Hepatocyte (in vitro differentiated cells): ENCODE results near the gene TXNDC17. TPM values are rescaled to one million over a fixed set of nuclear protein-coding genes. Genes with fewer than 3 reads are reported as not detected.

Experiments used
- DNase-seq: peaks from one replicate; pipeline ENCODE4 v3.0.0-alpha.2; 2016; ENCODE audit warnings: low spot score
- H2AFZ ChIP-seq: fragments of 200-600 bp; sonication (generic); 2 replicates; pipeline ENCODE4 v1.6.0; 2016; ENCODE audit warnings: antibody characterized with exemption, mild to moderate bottlenecking
- H3K27ac ChIP-seq: fragments of 200-600 bp; sonication (generic); 2 replicates; pipeline ENCODE4 v1.5.1; 2016; ENCODE audit warnings: mild to moderate bottlenecking
- H3K27me3 ChIP-seq: fragments of 200-600 bp; sonication (generic); 2 replicates; pipeline ENCODE4 v1.6.1; 2016
- H3K36me3 ChIP-seq: fragments of 200-600 bp; sonication (generic); replicated peaks from 2 replicates; pipeline ENCODE4 v1.5.1; 2016; ENCODE audit warnings: low read depth; ENCODE audit not compliant: insufficient read depth
- H3K4me1 ChIP-seq: fragments of 200-600 bp; sonication (generic); 2 replicates; pipeline ENCODE4 v1.5.1; 2016; ENCODE audit warnings: mild to moderate bottlenecking, moderate library complexity; ENCODE audit not compliant: insufficient read depth
- H3K4me2 ChIP-seq: fragments of 200-600 bp; sonication (generic); 2 replicates; pipeline ENCODE4 v1.6.0; 2016
- H3K4me3 ChIP-seq: fragments of 200-600 bp; sonication (generic); 2 replicates; pipeline ENCODE4 v1.5.1; 2016; ENCODE audit warnings: mild to moderate bottlenecking
- H3K79me2 ChIP-seq: fragments of 200-600 bp; sonication (generic); 2 replicates; pipeline ENCODE4 v1.6.0; 2017; ENCODE audit warnings: mild to moderate bottlenecking
- H3K9me2 ChIP-seq: fragments of 200-600 bp; sonication (generic); replicated peaks from 2 replicates; pipeline ENCODE4 v1.6.0; 2017; ENCODE audit warnings: mild to moderate bottlenecking; ENCODE audit not compliant: insufficient read depth
- H3K9me3 ChIP-seq: fragments of 200-600 bp; sonication (generic); 2 replicates; pipeline ENCODE4 v1.5.1; 2016; ENCODE audit warnings: low read depth, mild to moderate bottlenecking
- H4K20me1 ChIP-seq: fragments of 200-600 bp; sonication (generic); 2 replicates; pipeline ENCODE4 v1.6.0; 2016; ENCODE audit warnings: mild to moderate bottlenecking; ENCODE audit not compliant: insufficient read depth, poor library complexity, severe bottlenecking
- EZH2 ChIP-seq: fragments of 200-600 bp; sonication (generic); IDR thresholded peaks from 2 replicates; pipeline ENCODE4 v1.6.1; 2016; ENCODE audit warnings: antibody characterized with exemption, mild to moderate bottlenecking, borderline replicate concordance
- EZH2phosphoT487 ChIP-seq: fragments of 200-600 bp; sonication (generic); IDR thresholded peaks from one replicate; pipeline ENCODE4 v1.6.1; 2018; ENCODE audit warnings: antibody characterized with exemption, mild to moderate bottlenecking, low read depth, moderate library complexity; ENCODE audit not compliant: unreplicated experiment, severe bottlenecking
- WGBS: methylation state at CpG from one replicate; pipeline ENCODE4 v1.1.6; 2016; ENCODE audit warnings: low lambda C conversion rate; ENCODE audit errors: missing lambda C conversion rate; 5-methylcytosine and 5-hydroxymethylcytosine counted together
- polyA plus RNA-seq: library from polyadenylated mRNA; unstranded; fragments of >200 nt; fragmentation: Nextera tagmentation; extraction: Ambion mirVana; gene quantifications from 2 replicates; pipeline ENCODE4 v1.2.1, GENCODE V29; 2016
- total RNA-seq: library from RNA; depleted of rRNA; stranded (reverse); fragments of >200 nt; gene quantifications from 2 replicates; pipeline ENCODE4 v1.2.3, GENCODE V29; 2014
- TF ChIP-seq, protein P1 (sequence below): fragments of 200-600 bp; sonication (generic); IDR thresholded peaks from 2 replicates; pipeline ENCODE4 v1.5.1; 2016; ENCODE audit warnings: antibody characterized with exemption, mild to moderate bottlenecking; ENCODE audit not compliant: poor library complexity

TXNDC17 gene
- total and polyA plus RNA-seq, 2 experiments from 2014 or later: 106 to 406 TPM

DNA sequence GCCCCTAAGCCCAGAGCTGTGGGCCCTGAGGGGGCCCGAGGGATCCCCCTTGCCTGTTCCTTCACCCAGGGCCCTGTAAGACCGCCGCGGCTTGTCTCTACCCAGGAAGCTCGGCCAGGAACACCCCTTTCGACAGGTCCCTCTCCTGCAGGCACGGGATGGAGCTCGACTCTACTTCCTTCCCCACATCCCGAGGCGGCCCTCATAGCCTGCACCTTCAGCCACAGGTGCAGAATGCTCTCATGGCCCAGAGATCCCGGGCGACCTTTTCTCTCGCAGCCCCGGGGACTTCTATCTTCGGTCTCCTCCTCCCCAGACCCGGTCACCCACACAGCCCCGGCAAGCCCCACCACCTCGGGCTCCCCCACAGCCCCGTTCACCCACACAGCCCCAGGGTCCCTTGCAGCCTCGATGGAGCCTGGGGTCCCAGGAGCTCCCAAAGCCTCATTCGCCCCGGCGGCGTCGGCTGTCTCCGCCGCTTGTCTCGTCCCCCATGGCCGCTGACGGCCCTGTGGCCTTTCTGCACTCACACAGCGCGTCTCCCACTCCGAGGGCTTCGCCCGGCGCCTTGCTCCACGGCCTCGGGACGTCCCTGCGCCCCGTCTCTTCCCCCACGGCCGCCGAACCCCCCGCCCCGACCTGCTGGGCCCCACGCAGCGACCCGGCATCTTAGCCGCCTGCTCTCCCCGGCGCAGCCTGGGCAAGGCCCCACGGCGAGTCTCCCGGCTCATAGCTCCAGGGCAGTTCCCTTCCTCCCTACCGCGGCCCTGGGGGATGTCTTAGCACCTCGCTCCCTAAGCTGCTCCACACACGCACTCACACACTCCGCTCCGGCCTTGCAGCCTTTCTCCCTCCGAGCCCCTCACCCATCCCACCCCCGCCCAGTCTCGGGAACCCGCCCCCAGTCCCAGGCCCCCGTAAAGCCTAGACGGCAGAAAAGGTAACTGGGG lies 999 bp upstream of the TXNDC17 start:
- Histone ChIP-seq H3K9me2 (no peaks in the 10 kb centered on the region), H3K9me3 (no peaks in the 10 kb centered on the region), H3K4me3 (peak overlapping the region; percentile 83), H3K4me2 (peak overlapping the region; percentile 99), H3K27me3 (no peaks in the 10 kb centered on the region), H3K4me1 (peaks cover 7% of the 10 kb centered on the region), H4K20me1 (no peaks in the 10 kb centered on the region), H3K79me2 (peaks cover 64% of the 10 kb centered on the region), H2AFZ (peak overlapping the region; percentile 92), H3K36me3 (no peaks in the 10 kb centered on the region), H3K27ac (peak overlapping the region; percentile 97)
- DNase-seq: peak; percentile 75
- TF ChIP-seq EZH2phosphoT487 (no peak), EZH2 (no peak)
- TF ChIP-seq, protein P1, sequence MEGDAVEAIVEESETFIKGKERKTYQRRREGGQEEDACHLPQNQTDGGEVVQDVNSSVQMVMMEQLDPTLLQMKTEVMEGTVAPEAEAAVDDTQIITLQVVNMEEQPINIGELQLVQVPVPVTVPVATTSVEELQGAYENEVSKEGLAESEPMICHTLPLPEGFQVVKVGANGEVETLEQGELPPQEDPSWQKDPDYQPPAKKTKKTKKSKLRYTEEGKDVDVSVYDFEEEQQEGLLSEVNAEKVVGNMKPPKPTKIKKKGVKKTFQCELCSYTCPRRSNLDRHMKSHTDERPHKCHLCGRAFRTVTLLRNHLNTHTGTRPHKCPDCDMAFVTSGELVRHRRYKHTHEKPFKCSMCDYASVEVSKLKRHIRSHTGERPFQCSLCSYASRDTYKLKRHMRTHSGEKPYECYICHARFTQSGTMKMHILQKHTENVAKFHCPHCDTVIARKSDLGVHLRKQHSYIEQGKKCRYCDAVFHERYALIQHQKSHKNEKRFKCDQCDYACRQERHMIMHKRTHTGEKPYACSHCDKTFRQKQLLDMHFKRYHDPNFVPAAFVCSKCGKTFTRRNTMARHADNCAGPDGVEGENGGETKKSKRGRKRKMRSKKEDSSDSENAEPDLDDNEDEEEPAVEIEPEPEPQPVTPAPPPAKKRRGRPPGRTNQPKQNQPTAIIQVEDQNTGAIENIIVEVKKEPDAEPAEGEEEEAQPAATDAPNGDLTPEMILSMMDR: no peak
- WGBS: 5% methylated on average over 25 of the region's 67 CpGs

DNA sequence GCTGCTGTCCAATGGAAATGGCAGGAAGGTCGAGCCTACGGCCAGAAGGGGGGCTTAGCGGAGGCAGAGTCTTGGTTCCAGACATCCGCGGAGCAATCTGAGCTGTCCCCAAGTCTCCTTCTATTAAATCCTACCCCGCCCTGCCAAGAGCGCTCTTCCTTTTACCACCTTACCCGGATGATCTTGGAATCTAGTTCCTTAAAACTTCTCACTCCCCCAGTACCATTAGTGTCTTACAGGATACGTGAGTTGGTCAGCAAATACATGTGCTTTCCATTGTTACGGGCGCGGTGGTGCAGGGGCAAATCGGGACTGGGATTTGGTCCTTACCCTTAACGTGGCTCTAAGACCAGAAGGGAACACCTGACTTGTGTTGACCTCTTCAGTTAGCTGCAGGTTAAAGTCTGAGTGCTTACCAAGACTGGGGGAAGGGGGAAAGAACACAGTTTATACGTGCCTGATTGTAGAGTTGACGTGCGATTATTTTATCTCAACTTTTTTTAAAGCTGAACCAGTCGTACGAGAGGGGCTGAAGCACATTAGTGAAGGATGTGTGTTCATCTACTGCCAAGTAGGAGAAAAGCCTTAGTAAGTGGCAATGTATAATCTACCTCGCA lies 495 bp downstream of the TXNDC17 start:
- no peaks in the 10 kb centered on the region for H3K36me3 ChIP-seq
- peaks cover 77% of the 10 kb centered on the region for H3K79me2 ChIP-seq
- 2% methylated on average over 20 of the region's 20 CpGs for WGBS
- H3K27me3 ChIP-seq: no peaks in the 10 kb centered on the region
- H3K9me2 ChIP-seq: no peaks in the 10 kb centered on the region
- TF ChIP-seq, protein P1: no peak
- TF ChIP-seq EZH2 (no peak), EZH2phosphoT487 (no peak)
- peak overlapping the region; percentile 97 for H3K27ac ChIP-seq
- peak; percentile 50 for DNase-seq
- no peaks in the 10 kb centered on the region for H4K20me1 ChIP-seq
- H2AFZ ChIP-seq: peak overlapping the region; percentile 92
- H3K4me2 ChIP-seq: peak overlapping the region; percentile 99
- no peaks in the 10 kb centered on the region for H3K9me3 ChIP-seq
- peaks cover 7% of the 10 kb centered on the region for H3K4me1 ChIP-seq
- H3K4me3 ChIP-seq: peak overlapping the region; percentile 83

DNA sequence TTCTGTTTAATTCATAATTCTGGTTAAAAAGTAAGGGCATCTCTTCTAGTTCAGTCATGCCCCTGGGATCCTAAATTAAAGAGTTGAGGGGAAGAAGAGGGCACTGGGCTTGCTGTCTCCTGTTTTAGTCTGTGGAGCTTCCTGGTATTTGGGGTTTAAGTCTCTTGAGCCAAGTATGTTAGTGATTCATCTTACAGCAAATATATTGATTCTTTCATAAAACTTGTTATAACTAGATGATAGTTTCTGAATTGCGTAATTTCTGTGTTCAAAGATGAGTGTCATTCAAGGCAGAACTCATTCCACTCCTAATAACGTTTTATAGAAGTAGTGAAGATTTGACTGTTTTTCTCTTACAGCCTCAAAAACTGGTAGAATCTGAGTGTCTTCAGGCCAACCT lies 1.7 kb downstream of the TXNDC17 start:
- no peaks in the 10 kb centered on the region for H3K9me2 ChIP-seq
- H3K36me3 ChIP-seq: no peaks in the 10 kb centered on the region
- peaks cover 79% of the 10 kb centered on the region for H3K79me2 ChIP-seq
- no peak for DNase-seq
- peak overlapping the region; percentile 99 for H3K4me2 ChIP-seq
- H3K9me3 ChIP-seq: no peaks in the 10 kb centered on the region
- no peaks in the 10 kb centered on the region for H4K20me1 ChIP-seq
- TF ChIP-seq EZH2 (no peak), EZH2phosphoT487 (no peak)
- TF ChIP-seq, protein P1: no peak
- H3K4me1 ChIP-seq: peaks cover 7% of the 10 kb centered on the region
- H3K27ac ChIP-seq: peak overlapping the region; percentile 97
- WGBS: 91% methylated on average over 2 of the region's 2 CpGs
- no peaks in the 10 kb centered on the region for H3K27me3 ChIP-seq
- no peak overlapping the region for H3K4me3 ChIP-seq
- H2AFZ ChIP-seq: no peak overlapping the region
